ENCODE data around the gene CRYBA2. TPM values are rescaled to one million over a fixed set of nuclear protein-coding genes. Genes with fewer than 3 reads are reported as not detected.

CRYBA2 gene
- total RNA-seq, 1 experiment from 2014 or later: not detected

GRCh38 chr2:219042157-219042556, 48.9 kb upstream of the CRYBA2 start:
- no peak overlapping the region for H3K27ac ChIP-seq (ENCODE audit: low read length)
- no peaks in the 10 kb centered on the region for H3K36me3 ChIP-seq (ENCODE audit: control insufficient read depth, insufficient read depth, low read length)
- no peaks in the 10 kb centered on the region for H3K9me3 ChIP-seq (ENCODE audit: control insufficient read depth, insufficient read depth, low read depth, low read length)
- BruUV-seq (replicated peaks): no TSS peak
- ATAC-seq (no peak), DNase-seq (ENCODE audit: low read depth, low spot score) (no peak)
- TF ChIP-seq REST (IDR thresholded peaks at IDR 0.05; ENCODE audit: insufficient read depth in 1 of 2, low read depth in 2 of 2, low read length in 1 of 2) (no peak), CTCF (IDR thresholded peaks at IDR 0.05) (no peak), POLR2AphosphoS5 (IDR thresholded peaks at IDR 0.05; ENCODE audit: low read depth, low read length) (no peak), TCF7L2 (IDR thresholded peaks at IDR 0.05; ENCODE audit: low read depth, low read length) (no peak), SIN3A (IDR thresholded peaks at IDR 0.05; ENCODE audit: borderline replicate concordance, insufficient read depth, low read depth, low read length) (no peak)
- H3K27me3 ChIP-seq (ENCODE audit: control insufficient read depth, insufficient read depth, low read length): peaks cover 21% of the 10 kb centered on the region
- ChIA-PET CTCF (interaction anchor here (2.6 kb wide), 1 partner anchor 12 kb away, joined by 21 read pairs; no protein-coding TSS in a partner anchor), POLR2A (no interaction called here)
- in situ Hi-C loops (cut with HindIII; ENCODE audit: low pct_unique_long_range_greater_than_20kb, low sequenced_read_pairs) (no loop called here), intact Hi-C loops (cut with micrococcal nuclease; ENCODE audit: unreplicated experiment) (no loop called here)
- H3K4me1 ChIP-seq (ENCODE audit: control insufficient read depth, insufficient read depth, low read length): no peaks in the 10 kb centered on the region
- no peak overlapping the region for H3K4me3 ChIP-seq (ENCODE audit: low read depth in 2 of 2, low read length in 2 of 2)

DNA sequence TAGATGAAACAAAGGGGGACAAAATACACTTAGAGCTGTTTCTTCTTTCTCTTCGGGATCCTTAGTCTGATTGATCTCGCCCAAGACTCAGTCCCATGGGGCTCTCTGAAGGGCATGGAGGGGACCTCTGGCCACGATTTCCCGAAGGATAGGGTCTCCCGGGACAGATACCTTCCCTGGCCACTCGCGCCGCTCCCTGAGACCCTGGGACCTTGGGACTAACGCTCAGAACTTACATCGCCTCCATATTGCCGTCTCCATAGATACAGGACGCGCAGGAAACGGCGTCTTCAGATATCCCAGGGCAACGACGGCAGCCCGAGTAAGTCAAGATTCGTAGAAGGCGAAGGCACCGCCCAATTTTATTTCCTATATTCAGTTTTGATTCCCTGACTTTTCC, 48.0 kb upstream of the CRYBA2 start, which contains the start of gene CFAP65:
Gene CFAP65 (minus strand): TSS at position 265 of the 400 bp plus-strand sequence. CDS start 2,468 bp downstream, outside the sequence.
- no TSS peak for BruUV-seq (replicated peaks)
- POLR2A ChIA-PET: interaction anchor here (0.7 kb wide), 1 partner anchor 62 kb away, joined by 4 read pairs; no protein-coding TSS in a partner anchor
- TF ChIP-seq TCF7L2 (IDR thresholded peaks at IDR 0.05; ENCODE audit: low read depth, low read length): peak; percentile 57; the same call in 1 of the 2 replicates
- peak; percentile 100 for TF ChIP-seq SIN3A (IDR thresholded peaks at IDR 0.05; ENCODE audit: borderline replicate concordance, insufficient read depth, low read depth, low read length)
- TF ChIP-seq CTCF (IDR thresholded peaks at IDR 0.05): no peak
- Histone ChIP-seq H3K36me3 (ENCODE audit: control insufficient read depth, insufficient read depth, low read length) (no peaks in the 10 kb centered on the region), H3K4me3 (ENCODE audit: low read depth in 2 of 2, low read length in 2 of 2) (peak within 1 kb of the TSS; percentile 69 to 78), H3K27ac (ENCODE audit: low read length) (no peak within 1 kb of the TSS), H3K9me3 (ENCODE audit: control insufficient read depth, insufficient read depth, low read depth, low read length) (no peaks in the 10 kb centered on the region), H3K4me1 (ENCODE audit: control insufficient read depth, insufficient read depth, low read length) (no peaks in the 10 kb centered on the region), H3K27me3 (ENCODE audit: control insufficient read depth, insufficient read depth, low read length) (peaks cover 19% of the 10 kb centered on the region)
- in situ Hi-C loops (cut with HindIII; ENCODE audit: low pct_unique_long_range_greater_than_20kb, low sequenced_read_pairs) (no loop called here), intact Hi-C loops (cut with micrococcal nuclease; ENCODE audit: unreplicated experiment) (no loop called here)
- DNase-seq (ENCODE audit: low read depth, low spot score) (peak; percentile 10), ATAC-seq (peak; percentile 88)
- CTCF ChIA-PET: interaction anchor here (1.1 to 2.6 kb wide), 2 partner anchors 11 to 14 kb away, joined by 3 to 21 read pairs; no protein-coding TSS in a partner anchor
